GM18526 (cell line): ENCODE results near the gene CBLN1.

Experiments
- POLR2A ChIP-seq: IDR thresholded peaks from 3 replicates; pipeline ENCODE4 v1.6.1; 2011; ENCODE audit not compliant: insufficient read length; ENCODE audit errors: extremely low read depth

CBLN1 gene

DNA sequence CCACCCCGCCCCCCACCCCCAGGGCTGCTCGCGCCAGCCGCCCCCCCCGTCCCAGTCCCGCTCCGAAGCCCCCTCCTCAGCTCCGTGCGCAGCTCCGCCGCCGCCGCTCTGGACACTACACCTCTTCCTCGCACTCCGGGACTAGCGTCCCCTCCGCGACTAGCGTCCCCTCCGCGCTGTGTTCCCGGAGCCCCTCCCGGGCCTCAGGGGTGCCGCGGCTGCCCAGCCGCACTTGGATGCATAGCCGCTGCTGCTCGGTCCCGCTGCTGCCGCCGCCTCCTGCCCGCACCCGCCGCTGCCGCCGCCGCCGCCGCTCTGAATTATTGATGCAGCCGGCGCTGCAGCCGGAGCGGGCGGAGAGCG, at the start of gene CBLN1:
CBLN1 (minus strand) TSS at position 359 of the 363 bp plus-strand sequence. CDS start 373 bp downstream, outside the sequence.
- TF ChIP-seq POLR2A, result no peak

- no peak for TF ChIP-seq POLR2A
Measured at GRCh38 chr16:49330562-49331201, 49.0 kb upstream of the CBLN1 start.

DNA sequence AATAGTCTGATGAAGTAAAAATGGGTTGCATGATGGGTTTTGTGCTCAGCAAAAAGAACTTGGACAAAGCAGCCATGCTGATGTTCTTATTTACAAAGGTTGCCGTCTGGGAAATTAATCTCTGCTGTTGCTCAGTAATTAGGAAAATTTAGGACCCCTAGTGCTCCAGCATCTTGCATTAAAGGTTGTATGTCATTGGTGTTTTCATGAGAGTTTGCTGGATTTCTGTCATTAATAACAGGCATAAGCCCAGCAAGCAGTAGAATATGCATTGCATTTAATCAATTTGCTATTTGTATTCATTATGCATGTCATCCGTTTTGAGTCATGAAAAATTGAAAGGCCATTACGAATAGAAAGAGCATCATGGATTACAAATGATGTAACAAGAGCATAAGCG, 46.7 kb upstream of the CBLN1 start:
- no peak for TF ChIP-seq POLR2A

DNA sequence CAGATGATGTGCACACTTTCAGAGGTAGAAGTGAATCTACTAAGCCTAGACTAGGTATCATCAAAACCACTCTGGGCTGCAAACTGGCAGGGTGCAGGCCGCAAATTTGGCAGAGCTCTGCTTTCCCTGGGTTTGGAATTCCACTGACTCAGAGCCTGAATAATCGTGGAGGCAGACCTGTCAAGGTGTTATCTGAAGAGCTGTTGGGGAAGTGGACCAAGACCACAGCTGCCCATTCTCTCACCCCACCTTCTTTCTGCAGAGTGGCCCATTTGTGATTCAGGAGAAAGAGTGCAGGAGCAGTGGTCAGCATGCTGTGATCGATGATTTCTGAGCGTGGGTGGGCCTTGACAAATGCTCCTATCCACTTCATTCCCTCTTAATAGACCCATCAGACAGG, 45.8 kb upstream of the CBLN1 start:
- no peak for TF ChIP-seq POLR2A

- TF ChIP-seq POLR2A, result no peak
Measured at GRCh38 chr16:49324703-49325102, 43.1 kb upstream of the CBLN1 start.

- no peak for TF ChIP-seq POLR2A
Measured at GRCh38 chr16:49315602-49316001, 34.0 kb upstream of the CBLN1 start.

DNA sequence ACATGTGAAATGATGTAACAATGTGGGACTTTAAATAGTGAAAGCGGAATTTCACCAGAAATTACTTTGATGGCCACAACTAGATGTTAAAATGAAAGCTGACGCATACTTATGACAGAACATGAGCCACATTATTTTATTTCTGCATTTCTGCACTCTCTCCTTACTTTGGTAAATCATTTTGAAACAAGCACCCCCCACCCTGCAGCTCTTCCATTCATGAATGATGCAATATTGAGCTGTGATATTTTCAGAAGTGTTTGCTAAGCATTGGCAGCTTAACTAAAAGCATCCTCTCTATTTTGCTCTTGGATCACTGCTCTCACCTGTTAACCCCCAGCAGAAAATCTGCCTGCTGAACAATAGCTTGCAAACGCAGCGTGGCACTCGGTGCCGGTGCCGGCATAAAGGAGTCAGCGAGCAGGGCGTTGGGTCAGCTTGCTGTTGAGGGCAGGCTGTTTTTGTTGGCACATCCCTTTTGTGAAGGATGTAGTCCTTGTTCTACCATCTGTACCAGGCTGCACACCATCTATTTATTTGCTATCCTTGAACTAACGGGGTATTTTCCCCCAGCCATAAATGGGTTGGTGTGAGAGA, 30.8 kb upstream of the CBLN1 start:
- no peak for TF ChIP-seq POLR2A

DNA sequence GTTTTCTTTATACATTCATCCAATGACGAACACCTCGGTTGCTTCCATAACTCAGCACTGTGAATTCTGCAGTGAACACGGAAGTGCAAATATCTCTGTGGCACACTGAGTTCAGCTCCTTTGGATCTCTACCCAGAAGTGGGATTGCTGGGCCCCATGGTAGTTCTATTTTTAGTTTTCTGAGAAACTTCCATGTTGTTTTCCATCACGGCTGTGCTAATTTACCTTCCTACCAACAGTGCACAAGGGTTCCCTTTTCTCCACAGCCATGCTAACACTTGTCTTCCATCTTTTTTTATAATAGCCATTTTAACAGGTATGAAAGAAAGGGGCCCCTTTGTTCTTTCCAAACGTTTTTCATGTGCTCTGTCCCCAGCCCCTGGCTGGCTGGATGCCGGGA, 30.2 kb upstream of the CBLN1 start:
- no peak for TF ChIP-seq POLR2A

- TF ChIP-seq POLR2A, result no peak
Measured at GRCh38 chr16:49307176-49307575, 25.5 kb upstream of the CBLN1 start.

GRCh38 chr16:49305406-49305805, 23.8 kb upstream of the CBLN1 start:
- TF ChIP-seq POLR2A, result no peak

GRCh38 chr16:49292413-49292812, 10.8 kb upstream of the CBLN1 start:
- no peak for TF ChIP-seq POLR2A

DNA sequence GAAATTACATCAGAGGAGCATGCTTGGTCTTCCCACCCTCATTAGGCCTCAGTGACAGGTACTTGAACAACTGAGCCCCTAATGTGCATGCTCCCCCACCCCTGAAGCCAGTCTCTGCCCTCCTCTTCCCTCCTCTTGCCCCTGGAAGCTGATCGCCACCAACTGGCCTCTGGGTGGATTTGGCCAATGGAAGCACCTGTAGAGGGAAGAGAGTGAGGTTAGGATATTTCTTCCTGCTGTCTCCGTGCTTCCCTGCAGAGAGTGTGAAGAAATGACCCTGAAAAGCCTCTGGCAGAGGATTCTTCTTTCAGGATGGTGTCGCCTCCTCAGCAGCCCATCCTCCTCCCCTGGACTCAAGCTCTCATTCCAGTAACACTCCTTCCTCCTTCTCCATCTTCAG, 5.9 kb upstream of the CBLN1 start:
- TF ChIP-seq POLR2A, result no peak

- no peak for TF ChIP-seq POLR2A
Measured at GRCh38 chr16:49284962-49285361, 3.3 kb upstream of the CBLN1 start.

- TF ChIP-seq POLR2A, result no peak
Measured at GRCh38 chr16:49283376-49284049, 1.9 kb upstream of the CBLN1 start.

DNA sequence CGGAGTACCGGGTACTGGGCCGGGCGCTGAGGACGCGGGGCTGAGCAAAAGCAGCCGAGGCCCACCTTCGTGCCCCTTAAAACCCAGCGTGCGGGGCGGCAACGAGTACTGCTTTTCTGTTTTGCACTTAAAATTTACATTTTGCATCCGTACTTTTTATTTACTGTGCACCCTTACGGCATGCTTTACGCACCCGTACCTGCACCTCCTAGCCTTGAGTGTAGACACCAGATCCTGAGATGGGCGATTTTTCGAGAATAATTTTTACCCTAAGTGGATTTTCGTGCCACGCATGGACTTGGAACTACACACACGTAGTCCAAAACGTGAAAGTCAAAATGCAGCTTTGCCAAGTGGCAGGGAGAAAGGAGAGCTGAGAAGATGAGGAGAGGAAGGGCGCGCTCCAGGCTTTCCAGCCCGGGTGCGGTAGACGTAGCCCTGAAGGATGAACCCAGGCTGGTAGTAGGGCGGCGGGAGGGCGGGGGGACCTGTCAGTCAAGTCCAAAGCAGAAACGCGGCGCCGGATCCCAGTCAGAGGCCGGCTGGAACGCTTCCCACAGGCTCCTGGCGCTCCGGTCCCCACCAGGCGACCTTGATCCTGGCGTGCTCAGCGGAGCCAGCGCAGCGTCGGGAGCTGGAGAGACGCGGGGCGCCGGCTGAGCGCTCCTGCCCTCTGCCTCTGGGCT, 1.2 kb upstream of the CBLN1 start:
- TF ChIP-seq POLR2A, result no peak

DNA sequence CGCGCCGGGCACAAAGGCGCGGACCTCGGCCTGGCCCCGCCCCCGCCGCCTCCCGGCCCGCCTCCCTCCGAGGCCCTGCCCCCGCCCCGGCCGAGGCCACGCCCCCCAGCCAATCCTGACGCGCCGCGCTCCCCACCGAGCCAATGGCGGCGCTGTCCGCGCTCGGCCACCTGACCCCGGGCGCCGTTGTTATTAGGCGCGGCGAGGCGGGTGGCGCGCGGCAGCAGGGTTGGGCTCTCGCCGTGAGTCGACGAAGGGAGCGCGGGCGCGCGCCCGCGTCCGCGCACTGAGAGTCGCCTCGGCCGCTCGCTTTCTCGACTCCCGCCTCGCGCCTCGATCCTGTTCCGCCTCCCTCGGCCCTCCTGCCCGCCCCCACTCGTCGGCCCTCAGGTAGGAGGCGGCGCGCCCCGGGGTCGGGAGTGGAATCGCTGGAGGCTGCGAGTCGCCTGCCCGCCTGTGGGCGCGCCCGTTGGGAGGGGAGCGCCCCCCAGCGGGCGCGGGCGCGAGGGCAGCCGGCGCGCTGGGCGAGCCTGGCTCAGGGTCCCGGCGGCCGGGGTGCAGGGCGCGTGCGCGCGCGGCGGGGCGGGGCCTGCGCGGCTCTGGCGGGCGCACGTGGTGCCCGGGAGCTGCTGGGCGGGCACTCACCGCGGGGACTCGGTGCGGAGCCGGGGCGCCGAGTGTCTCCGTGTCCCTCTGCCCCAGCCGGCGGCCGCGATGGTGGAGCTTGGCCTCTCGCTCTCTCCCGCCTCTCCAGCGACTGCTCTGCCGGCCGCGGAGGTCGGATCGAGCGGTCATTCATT, 405 bp upstream of the CBLN1 start:
- TF ChIP-seq POLR2A, result no peak

DNA sequence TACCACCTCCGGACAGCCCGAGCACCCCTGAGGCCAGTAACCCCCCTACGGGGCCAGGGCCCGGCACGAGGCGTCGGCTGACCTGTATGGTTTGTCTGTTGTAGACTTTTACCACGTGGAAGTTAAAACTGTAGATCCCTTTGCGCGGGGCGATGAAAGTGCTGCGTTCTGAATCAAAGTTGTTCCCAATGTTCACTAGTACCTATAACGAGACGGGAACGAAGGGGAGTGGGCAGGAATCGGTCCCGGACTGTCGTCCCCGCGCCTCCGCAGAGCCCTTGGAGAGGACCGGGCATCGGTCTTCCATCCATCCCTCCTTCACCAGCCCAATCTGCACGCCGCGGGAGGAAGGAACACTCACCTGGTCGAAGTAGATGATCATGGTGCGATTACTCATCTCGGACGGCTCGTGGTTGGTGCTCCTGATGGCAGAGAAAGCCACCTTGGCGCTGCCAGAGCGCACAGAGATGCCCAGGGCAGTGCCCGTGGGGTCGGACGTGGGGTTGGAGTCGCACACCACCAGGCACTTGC, 732 bp downstream of the CBLN1 start:
- no peak for TF ChIP-seq POLR2A
